ENCODE data around the gene SIRPA. TPM values are rescaled to one million over a fixed set of nuclear protein-coding genes. Genes with fewer than 3 reads are reported as not detected.

The SIRPA gene
- 10 to 100 TPM; 41.4 to 62.9 TPM for total RNA-seq
- polyA plus RNA-seq: 10 to 100 TPM; 14.8 to 15.3 TPM
- long read RNA-seq, donor 1, full-length matches to known transcripts: 9 of 46 reads
- long read RNA-seq, donor 1, partial matches to known transcripts: 34 of 46 reads
- long read RNA-seq, donor 1, other reads (novel, unspliced or antisense): 3 of 46 reads
- long read RNA-seq, donor 2, full-length matches to known transcripts: 7 of 40 reads
- long read RNA-seq, donor 2, partial matches to known transcripts: 23 of 40 reads
- long read RNA-seq, donor 2, other reads (novel, unspliced or antisense): 10 of 40 reads

- 0 to 1% methylated on average over 18 to 74 of the region's 74 CpGs for WGBS, 2 donors
- Histone ChIP-seq H3K27me3 (ENCODE audit: control insufficient read depth in 1 of 2, insufficient read depth in 2 of 2, low read length in 1 of 2) (no peaks in the 10 kb centered on the region), H3K4me1 (ENCODE audit: control insufficient read depth in 1 of 2, insufficient read depth in 2 of 2, low read length in 2 of 2) (peaks cover 0 to 4% of the 10 kb centered on the region in 2 donors), H3K4me3 (ENCODE audit: low read length in 2 of 2) (peak within 1 kb of the TSS; percentile 67 to 92), H3K9me3 (ENCODE audit: control insufficient read depth, low read length) (no peaks in the 10 kb centered on the region), H3K27ac (ENCODE audit: low read depth in 1 of 2, low read length in 2 of 2) (peak within 1 kb of the TSS; percentile 73 to 95), H3K36me3 (ENCODE audit: control insufficient read depth in 1 of 2, insufficient read depth in 2 of 2, low read length in 1 of 2) (no peaks in the 10 kb centered on the region)
- intact Hi-C loops (cut with DNase I): loop anchor here (2.0 to 5.0 kb wide), 4 partner anchors 37 to 207 kb away; partner anchors contain the start of gene STK35 (in 1 of the 2)
- DNase-seq: peak; percentile 80 to 91
- ATAC-seq (ENCODE audit: low FRiP score): peak; percentile 70
Measured at GRCh38 chr20:1894951-1895673, at the start of gene SIRPA. TSS of gene SIRPA (plus strand) at chr20:1895407. CDS start at chr20:1895448, 41 bp downstream.

- Histone ChIP-seq H3K4me3 (ENCODE audit: low read length in 2 of 2) (no peak overlapping the region), H3K27ac (ENCODE audit: low read depth in 1 of 2, low read length in 2 of 2) (no peak overlapping the region), H3K27me3 (ENCODE audit: control insufficient read depth in 1 of 2, insufficient read depth in 2 of 2, low read length in 1 of 2) (no peaks in the 10 kb centered on the region), H3K4me1 (ENCODE audit: control insufficient read depth in 1 of 2, insufficient read depth in 2 of 2, low read length in 2 of 2) (no peaks in the 10 kb centered on the region), H3K9me3 (ENCODE audit: control insufficient read depth, low read length) (no peaks in the 10 kb centered on the region), H3K36me3 (ENCODE audit: control insufficient read depth in 1 of 2, insufficient read depth in 2 of 2, low read length in 1 of 2) (no peaks in the 10 kb centered on the region)
- WGBS, 2 donors: 86 to 89% methylated on average over 7 of the region's 7 CpGs
- DNase-seq: no peak
- intact Hi-C loops (cut with DNase I): no loop called here
- no peak for ATAC-seq (ENCODE audit: low FRiP score)
Measured at GRCh38 chr20:1845701-1846100, 49.5 kb upstream of the SIRPA start.

DNA sequence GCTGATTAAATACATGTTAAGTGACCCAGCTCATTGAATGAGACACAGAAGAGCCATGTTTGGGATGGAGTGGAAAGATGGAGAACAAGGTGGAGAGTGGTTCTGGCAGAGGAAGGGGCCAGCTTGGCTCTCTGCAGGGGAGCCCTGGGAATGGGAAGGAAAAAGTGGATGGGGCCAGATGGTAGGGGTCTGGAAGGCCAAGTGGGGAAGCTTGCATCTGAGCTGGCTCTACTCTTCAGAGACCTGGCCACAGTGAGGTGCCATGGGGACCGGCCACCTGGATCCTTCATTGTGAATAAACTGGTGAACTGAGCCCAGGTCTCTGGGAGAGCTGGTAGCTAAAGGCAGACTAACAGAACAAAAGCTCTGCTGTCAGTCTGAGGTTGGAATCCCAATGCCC, 48.9 kb upstream of the SIRPA start:
- DNase-seq (no peak), ATAC-seq (ENCODE audit: low FRiP score) (no peak)
- no peaks in the 10 kb centered on the region for H3K4me1 ChIP-seq (ENCODE audit: control insufficient read depth in 1 of 2, insufficient read depth in 2 of 2, low read length in 2 of 2)
- no peaks in the 10 kb centered on the region for H3K27me3 ChIP-seq (ENCODE audit: control insufficient read depth in 1 of 2, insufficient read depth in 2 of 2, low read length in 1 of 2)
- H3K36me3 ChIP-seq (ENCODE audit: control insufficient read depth in 1 of 2, insufficient read depth in 2 of 2, low read length in 1 of 2): no peaks in the 10 kb centered on the region
- no peak overlapping the region for H3K27ac ChIP-seq (ENCODE audit: low read depth in 1 of 2, low read length in 2 of 2)
- intact Hi-C loops (cut with DNase I): no loop called here
- 95 to 100% methylated on average over 1 of the region's 1 CpG for WGBS, 2 donors
- no peaks in the 10 kb centered on the region for H3K9me3 ChIP-seq (ENCODE audit: control insufficient read depth, low read length)
- H3K4me3 ChIP-seq (ENCODE audit: low read length in 2 of 2): no peak overlapping the region

GRCh38 chr20:1846876-1847275, 48.3 kb upstream of the SIRPA start:
- H3K27me3 ChIP-seq (ENCODE audit: control insufficient read depth in 1 of 2, insufficient read depth in 2 of 2, low read length in 1 of 2): no peaks in the 10 kb centered on the region
- ATAC-seq (ENCODE audit: low FRiP score) (no peak), DNase-seq (no peak)
- H3K9me3 ChIP-seq (ENCODE audit: control insufficient read depth, low read length): no peaks in the 10 kb centered on the region
- H3K27ac ChIP-seq (ENCODE audit: low read depth in 1 of 2, low read length in 2 of 2): no peak overlapping the region
- 0% methylated on average over 1 of the region's 1 CpG for WGBS, 2 donors
- H3K4me3 ChIP-seq (ENCODE audit: low read length in 2 of 2): no peak overlapping the region
- intact Hi-C loops (cut with DNase I): no loop called here
- no peaks in the 10 kb centered on the region for H3K36me3 ChIP-seq (ENCODE audit: control insufficient read depth in 1 of 2, insufficient read depth in 2 of 2, low read length in 1 of 2)
- no peaks in the 10 kb centered on the region for H3K4me1 ChIP-seq (ENCODE audit: control insufficient read depth in 1 of 2, insufficient read depth in 2 of 2, low read length in 2 of 2)

DNA sequence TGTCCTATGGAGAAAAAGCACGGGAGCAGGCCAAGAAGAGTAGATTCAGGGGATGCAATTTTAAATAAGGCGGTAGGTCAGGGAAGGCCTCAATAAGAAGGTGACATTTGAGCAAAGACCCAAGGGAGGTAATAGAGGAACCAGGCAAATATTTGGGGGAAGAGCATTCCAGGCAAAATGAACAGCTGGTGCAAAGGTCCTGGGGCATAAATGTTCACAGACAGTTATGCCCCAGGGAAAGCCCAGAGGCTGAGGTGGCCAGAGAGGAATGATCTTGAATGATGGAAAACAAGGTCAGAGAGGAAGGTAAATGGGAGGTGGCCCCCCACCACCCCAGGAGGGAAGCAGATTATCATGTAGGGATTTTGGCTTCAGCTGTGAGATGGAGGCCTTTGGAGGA, 47.4 kb upstream of the SIRPA start:
- Histone ChIP-seq H3K27me3 (ENCODE audit: control insufficient read depth in 1 of 2, insufficient read depth in 2 of 2, low read length in 1 of 2) (no peaks in the 10 kb centered on the region), H3K4me1 (ENCODE audit: control insufficient read depth in 1 of 2, insufficient read depth in 2 of 2, low read length in 2 of 2) (no peaks in the 10 kb centered on the region), H3K27ac (ENCODE audit: low read depth in 1 of 2, low read length in 2 of 2) (no peak overlapping the region), H3K9me3 (ENCODE audit: control insufficient read depth, low read length) (no peaks in the 10 kb centered on the region), H3K4me3 (ENCODE audit: low read length in 2 of 2) (no peak overlapping the region), H3K36me3 (ENCODE audit: control insufficient read depth in 1 of 2, insufficient read depth in 2 of 2, low read length in 1 of 2) (no peaks in the 10 kb centered on the region)
- WGBS, 2 donors: 98 to 99% methylated on average over 2 of the region's 2 CpGs
- ATAC-seq (ENCODE audit: low FRiP score) (no peak), DNase-seq (no peak)
- intact Hi-C loops (cut with DNase I): no loop called here

DNA sequence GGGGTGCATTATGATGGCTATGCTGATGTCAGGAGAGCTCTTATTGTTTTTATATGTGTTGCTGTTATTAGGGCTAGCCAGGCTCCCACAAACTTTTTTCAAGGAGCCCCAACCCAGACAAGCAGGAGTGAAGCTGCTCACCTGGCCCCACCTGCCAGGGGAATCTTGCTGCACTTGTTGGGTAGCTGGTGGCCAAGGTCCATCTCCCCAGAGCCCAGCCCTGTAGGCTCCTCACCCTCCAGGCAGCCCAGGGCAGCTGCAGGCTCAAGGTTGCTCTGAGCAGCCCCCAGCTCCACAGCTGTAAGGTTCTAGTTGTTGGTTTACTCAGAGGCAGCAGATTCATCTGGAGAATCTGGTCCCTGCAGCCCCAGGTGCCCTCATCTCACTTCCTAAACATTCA, 46.8 kb upstream of the SIRPA start:
- intact Hi-C loops (cut with DNase I): no loop called here
- H3K4me3 ChIP-seq (ENCODE audit: low read length in 2 of 2): no peak overlapping the region
- DNase-seq: no peak
- H3K27me3 ChIP-seq (ENCODE audit: control insufficient read depth in 1 of 2, insufficient read depth in 2 of 2, low read length in 1 of 2): no peaks in the 10 kb centered on the region
- ATAC-seq (ENCODE audit: low FRiP score): no peak
- no peak overlapping the region for H3K27ac ChIP-seq (ENCODE audit: low read depth in 1 of 2, low read length in 2 of 2)
- H3K36me3 ChIP-seq (ENCODE audit: control insufficient read depth in 1 of 2, insufficient read depth in 2 of 2, low read length in 1 of 2): no peaks in the 10 kb centered on the region
- H3K4me1 ChIP-seq (ENCODE audit: control insufficient read depth in 1 of 2, insufficient read depth in 2 of 2, low read length in 2 of 2): no peaks in the 10 kb centered on the region
- no peaks in the 10 kb centered on the region for H3K9me3 ChIP-seq (ENCODE audit: control insufficient read depth, low read length)

- no peaks in the 10 kb centered on the region for H3K4me1 ChIP-seq (ENCODE audit: control insufficient read depth in 1 of 2, insufficient read depth in 2 of 2, low read length in 2 of 2)
- no peak overlapping the region for H3K27ac ChIP-seq (ENCODE audit: low read depth in 1 of 2, low read length in 2 of 2)
- H3K36me3 ChIP-seq (ENCODE audit: control insufficient read depth in 1 of 2, insufficient read depth in 2 of 2, low read length in 1 of 2): no peaks in the 10 kb centered on the region
- no peaks in the 10 kb centered on the region for H3K9me3 ChIP-seq (ENCODE audit: control insufficient read depth, low read length)
- no peaks in the 10 kb centered on the region for H3K27me3 ChIP-seq (ENCODE audit: control insufficient read depth in 1 of 2, insufficient read depth in 2 of 2, low read length in 1 of 2)
- 80 to 88% methylated on average over 2 of the region's 2 CpGs for WGBS, 2 donors
- H3K4me3 ChIP-seq (ENCODE audit: low read length in 2 of 2): no peak overlapping the region
- DNase-seq: no peak
- intact Hi-C loops (cut with DNase I): no loop called here
- ATAC-seq (ENCODE audit: low FRiP score): no peak
Measured at GRCh38 chr20:1851396-1851795, 43.8 kb upstream of the SIRPA start.

DNA sequence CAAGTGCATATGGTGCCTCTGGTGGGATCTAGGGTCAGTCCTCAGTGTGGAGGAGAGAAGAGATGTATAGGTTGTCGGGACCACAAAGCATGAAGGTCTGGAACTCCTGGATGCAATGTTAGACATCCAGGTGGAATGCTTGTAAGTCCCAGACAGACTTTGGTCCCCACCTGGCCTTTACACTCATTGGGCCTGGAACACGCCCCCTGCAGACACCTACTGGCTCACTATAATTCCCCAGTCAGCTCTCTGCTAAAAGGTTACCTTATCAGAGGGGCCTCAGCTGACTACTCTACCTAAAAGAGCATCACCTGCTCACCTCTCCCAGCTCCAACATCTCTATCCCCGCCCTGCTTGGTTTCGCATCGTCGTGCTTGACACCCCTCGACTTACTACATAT, 41.7 kb upstream of the SIRPA start:
- DNase-seq (no peak), ATAC-seq (ENCODE audit: low FRiP score) (no peak)
- no peak overlapping the region for H3K4me3 ChIP-seq (ENCODE audit: low read length in 2 of 2)
- H3K27me3 ChIP-seq (ENCODE audit: control insufficient read depth in 1 of 2, insufficient read depth in 2 of 2, low read length in 1 of 2): no peaks in the 10 kb centered on the region
- WGBS, 2 donors: 80 to 85% methylated on average over 7 of the region's 7 CpGs
- intact Hi-C loops (cut with DNase I): no loop called here
- no peaks in the 10 kb centered on the region for H3K9me3 ChIP-seq (ENCODE audit: control insufficient read depth, low read length)
- H3K36me3 ChIP-seq (ENCODE audit: control insufficient read depth in 1 of 2, insufficient read depth in 2 of 2, low read length in 1 of 2): no peaks in the 10 kb centered on the region
- no peak overlapping the region for H3K27ac ChIP-seq (ENCODE audit: low read depth in 1 of 2, low read length in 2 of 2)
- H3K4me1 ChIP-seq (ENCODE audit: control insufficient read depth in 1 of 2, insufficient read depth in 2 of 2, low read length in 2 of 2): no peaks in the 10 kb centered on the region

DNA sequence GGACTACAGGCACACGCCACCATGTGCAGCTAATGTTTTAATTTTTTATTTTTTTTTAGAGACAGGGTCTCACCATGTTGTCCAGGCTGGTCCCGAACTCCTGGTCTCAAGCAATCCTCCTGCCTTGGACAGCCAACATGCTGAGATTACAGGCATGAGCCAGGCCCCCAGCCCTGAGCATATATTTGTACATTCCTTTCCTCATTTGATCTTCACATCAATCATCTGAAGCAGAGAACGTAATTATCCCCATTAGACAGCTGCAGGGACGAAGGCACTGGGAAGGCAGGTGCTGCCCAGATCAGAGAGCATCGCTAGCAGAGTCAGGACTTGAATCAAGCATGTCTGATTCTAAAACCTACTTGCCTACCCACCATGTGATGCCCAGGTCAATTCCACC, 41.0 kb upstream of the SIRPA start:
- Histone ChIP-seq H3K4me3 (ENCODE audit: low read length in 2 of 2) (no peak overlapping the region), H3K4me1 (ENCODE audit: control insufficient read depth in 1 of 2, insufficient read depth in 2 of 2, low read length in 2 of 2) (no peaks in the 10 kb centered on the region), H3K27ac (ENCODE audit: low read depth in 1 of 2, low read length in 2 of 2) (no peak overlapping the region), H3K27me3 (ENCODE audit: control insufficient read depth in 1 of 2, insufficient read depth in 2 of 2, low read length in 1 of 2) (no peaks in the 10 kb centered on the region), H3K36me3 (ENCODE audit: control insufficient read depth in 1 of 2, insufficient read depth in 2 of 2, low read length in 1 of 2) (no peaks in the 10 kb centered on the region), H3K9me3 (ENCODE audit: control insufficient read depth, low read length) (no peaks in the 10 kb centered on the region)
- no peak for ATAC-seq (ENCODE audit: low FRiP score)
- no peak for DNase-seq
- intact Hi-C loops (cut with DNase I): no loop called here
- 68 to 82% methylated on average over 5 of the region's 5 CpGs for WGBS, 2 donors

Data from aorta (tissue), 5 donors.